DOHH2 (cell line): ENCODE data around the gene MARCHF9.

Experiments
- H3F3A ChIP-seq: fragments of 200-600 bp; sonication (generic), shearing (Covaris generic); 2 replicates; pipeline ENCODE4 v1.6.0; 2016; ENCODE audit warnings: antibody characterized with exemption, mild to moderate bottlenecking; ENCODE audit not compliant: control insufficient read depth, insufficient read depth
- H3K27ac ChIP-seq: fragments of 200-600 bp; sonication (generic); 2 replicates; pipeline ENCODE4 v1.5.1; 2014; ENCODE audit warnings: low read depth, mild to moderate bottlenecking, low read length, moderate library complexity
- H3K27me3 ChIP-seq: fragments of 200-600 bp; sonication (generic); 2 replicates; pipeline ENCODE4 v1.6.1; 2014; ENCODE audit warnings: mild to moderate bottlenecking, low read length, mixed read lengths; ENCODE audit not compliant: control insufficient read depth
- H3K36me3 ChIP-seq: fragments of 200-600 bp; sonication (generic); 2 replicates; pipeline ENCODE4 v1.6.1; 2014; ENCODE audit warnings: mild to moderate bottlenecking, low read length, moderate library complexity, mixed read lengths; ENCODE audit not compliant: control insufficient read depth
- H3K4me1 ChIP-seq: fragments of 200-600 bp; sonication (generic); 2 replicates; pipeline ENCODE4 v1.6.1; 2014; ENCODE audit warnings: mild to moderate bottlenecking, low read length, mixed read lengths; ENCODE audit not compliant: control insufficient read depth
- H3K4me2 ChIP-seq: fragments of 200-600 bp; sonication (generic); 2 replicates; pipeline ENCODE4 v1.6.0; 2014; ENCODE audit warnings: mild to moderate bottlenecking, low read length, moderate library complexity
- H3K4me3 ChIP-seq: fragments of 200-600 bp; sonication (generic); 2 replicates; pipeline ENCODE4 v1.5.1; 2014; ENCODE audit warnings: mild to moderate bottlenecking, low read length, mixed read lengths
- H3K79me2 ChIP-seq: fragments of 200-600 bp; sonication (generic); 2 replicates; pipeline ENCODE4 v1.6.1; 2014; ENCODE audit warnings: mild to moderate bottlenecking, low read length, mixed read lengths; ENCODE audit not compliant: control insufficient read depth
- H3K9me2 ChIP-seq: fragments of 200-600 bp; sonication (generic); replicated peaks from 2 replicates; pipeline ENCODE4 v1.6.1; 2014; ENCODE audit warnings: mild to moderate bottlenecking, low read length, mixed read lengths; ENCODE audit not compliant: control insufficient read depth
- H3K9me3 ChIP-seq: fragments of 200-600 bp; sonication (generic); 2 replicates; pipeline ENCODE4 v1.6.1; 2014; ENCODE audit warnings: antibody characterized with exemption, low read length, mixed read lengths; ENCODE audit not compliant: control insufficient read depth, insufficient read depth
- H4K20me1 ChIP-seq: fragments of 200-600 bp; sonication (generic); 2 replicates; pipeline ENCODE4 v1.6.0; 2014; ENCODE audit warnings: low read depth, mild to moderate bottlenecking, antibody characterized with exemption, low read length, moderate library complexity; ENCODE audit not compliant: control insufficient read depth, insufficient read depth
- CTCF ChIP-seq: fragments of 200-600 bp; sonication (generic); IDR thresholded peaks from one replicate; pipeline ENCODE4 v1.5.1; 2014; ENCODE audit warnings: antibody characterized with exemption, mild to moderate bottlenecking, low read depth, low read length; ENCODE audit not compliant: poor library complexity, severe bottlenecking
- EZH2phosphoT487 ChIP-seq: fragments of 200-600 bp; sonication (generic); IDR thresholded peaks from 2 replicates; pipeline ENCODE4 v1.6.1; 2017; ENCODE audit warnings: borderline replicate concordance, mild to moderate bottlenecking, antibody characterized with exemption, low read length, moderate library complexity, mixed read lengths

Gene MARCHF9

GRCh38 chr12:57755194-57755453, 221 bp downstream of the MARCHF9 start:
- Histone ChIP-seq H4K20me1 (peaks cover 7% of the 10 kb centered on the region; the same call in 1 of the 2 replicates), H3K4me2 (peak overlapping the region; percentile 96; the same call in 1 of the 2 replicates), H3K79me2 (peaks cover 70% of the 10 kb centered on the region), H3K27ac (no peak overlapping the region), H3K4me1 (peaks cover 52% of the 10 kb centered on the region), H3F3A (peaks cover 19% of the 10 kb centered on the region), H3K9me2 (no peaks in the 10 kb centered on the region), H3K9me3 (no peaks in the 10 kb centered on the region), H3K36me3 (peaks cover 57% of the 10 kb centered on the region), H3K27me3 (no peaks in the 10 kb centered on the region), H3K4me3 (peak overlapping the region; percentile 88)
- TF ChIP-seq EZH2phosphoT487 = no peak
- TF ChIP-seq CTCF = no peak

- Histone ChIP-seq H3K27ac (peak overlapping the region; percentile 79), H3F3A (peaks cover 19% of the 10 kb centered on the region), H3K4me1 (peaks cover 46% of the 10 kb centered on the region), H3K36me3 (peaks cover 57% of the 10 kb centered on the region), H3K27me3 (no peaks in the 10 kb centered on the region), H3K9me3 (no peaks in the 10 kb centered on the region), H3K4me2 (peak overlapping the region; percentile 96), H3K4me3 (peak overlapping the region; percentile 88), H3K9me2 (no peaks in the 10 kb centered on the region), H4K20me1 (peaks cover 13% of the 10 kb centered on the region; the same call in 1 of the 2 replicates), H3K79me2 (peaks cover 70% of the 10 kb centered on the region)
- TF ChIP-seq EZH2phosphoT487 (no peak), CTCF (no peak)
These were observed 810 bp downstream of the MARCHF9 start for GRCh38 chr12:57755454-57756372.

- H3F3A ChIP-seq = peaks cover 19% of the 10 kb centered on the region
- TF ChIP-seq EZH2phosphoT487 (no peak), CTCF (peak; percentile 96)
- H3K36me3 ChIP-seq = peaks cover 55% of the 10 kb centered on the region
- peak overlapping the region; percentile 79 for H3K27ac ChIP-seq
- H3K27me3 ChIP-seq = no peaks in the 10 kb centered on the region
- H3K4me2 ChIP-seq = peak overlapping the region; percentile 96
- peaks cover 41% of the 10 kb centered on the region for H3K4me1 ChIP-seq
- peaks cover 16% of the 10 kb centered on the region; the same call in 1 of the 2 replicates for H4K20me1 ChIP-seq
- peak overlapping the region; percentile 88 for H3K4me3 ChIP-seq
- peaks cover 61% of the 10 kb centered on the region for H3K79me2 ChIP-seq
- no peaks in the 10 kb centered on the region for H3K9me2 ChIP-seq
- no peaks in the 10 kb centered on the region for H3K9me3 ChIP-seq
These were observed 1.8 kb downstream of the MARCHF9 start for GRCh38 chr12:57756406-57757341.
